ENCODE measurements around the gene ZSWIM8. TPM values are rescaled to one million over a fixed set of nuclear protein-coding genes. Genes with fewer than 3 reads are reported as not detected.

The ZSWIM8 gene
- total and polyA plus RNA-seq, 10 of the 15 experiments (the other 5 are each of a cell fraction or from before 2014, with no cell fraction given) = 7.8 to 47.1 (median 23.6) TPM

GRCh38 chr10:73790886-73791625 is 5.7 kb downstream of the ZSWIM8 start:
- peaks cover 20% of the 10 kb centered on the region for H3K79me2 ChIP-seq (ENCODE audit: control insufficient read depth, insufficient read depth, low read length)
- RAD21 ChIA-PET (ENCODE audit: unreplicated experiment) = interaction anchor here (2.4 kb wide), 1 partner anchor 13 kb away, joined by 6 read pairs; no protein-coding TSS in a partner anchor
- BruUV-seq (replicated peaks) = no TSS peak

More at GRCh38 chr10:73790886-73791625, 5.7 kb downstream of the ZSWIM8 start:
- TF ChIP-seq POLR2AphosphoS2 (IDR thresholded peaks at IDR 0.05; ENCODE audit: low read depth, low read length) (no peak), KLF5 (IDR thresholded peaks at IDR 0.05; ENCODE audit: partially characterized antibody) (no peak), TARDBP (IDR thresholded peaks at IDR 0.05; ENCODE audit: borderline replicate concordance) (no peak), ZBED1 (IDR thresholded peaks at IDR 0.05; ENCODE audit: borderline replicate concordance) (no peak), USF2 (IDR thresholded peaks at IDR 0.05; ENCODE audit: borderline replicate concordance, low read depth, low read length) (no peak), NBN (IDR thresholded peaks at IDR 0.05) (no peak), JUND (IDR thresholded peaks at IDR 0.05; ENCODE audit: low read depth, low read length) (no peak), NR2C2 (IDR thresholded peaks at IDR 0.05; ENCODE audit: borderline replicate concordance, control insufficient read depth, insufficient read length, low read depth) (no peak), SMAD1 (IDR thresholded peaks at IDR 0.05; ENCODE audit: low read depth, partially characterized antibody) (no peak), BRCA1 (IDR thresholded peaks at IDR 0.05; ENCODE audit: low read depth, low read length) (no peak)
- Histone ChIP-seq H3K36me3 (ENCODE audit: control insufficient read depth in 2 of 2, insufficient read depth in 2 of 2, low read length in 1 of 2) (peaks cover 18 to 21% of the 10 kb centered on the region in 2 experiments), H3K9ac (ENCODE audit: control insufficient read depth, insufficient read depth, low read length) (no peak overlapping the region), H3K4me1 (ENCODE audit: control insufficient read depth, insufficient read depth, low read length) (peaks cover 5% of the 10 kb centered on the region; the same call in 1 of the 2 replicates), H4K20me1 (ENCODE audit: control insufficient read depth, insufficient read depth) (peaks cover 4% of the 10 kb centered on the region; the same call in 1 of the 2 replicates), H3K4me3 (no peak overlapping the region), H3K9me3 (replicated peaks; ENCODE audit: control insufficient read depth, insufficient read depth, low read length) (no peaks in the 10 kb centered on the region), H3K27ac (ENCODE audit: control insufficient read depth, insufficient read depth) (no peak overlapping the region), H2AFZ (ENCODE audit: control insufficient read depth, low read depth, low read length) (no peak overlapping the region), H3K4me2 (ENCODE audit: control insufficient read depth, insufficient read depth) (no peak overlapping the region), H3K27me3 (replicated peaks in 1 of 2; ENCODE audit: control insufficient read depth in 2 of 2, insufficient read depth in 2 of 2, low read length in 1 of 2) (no peaks in the 10 kb centered on the region)
- ATAC-seq (no peak), FAIRE-seq (no peak), DNase-seq (ENCODE audit: low read depth, low spot score) (no peak)
- 94% methylated on average over 22 of the region's 22 CpGs for WGBS (ENCODE audit: insufficient coverage, insufficient replicate concordance, low lambda C conversion rate, missing lambda C conversion rate)
- ChIA-PET SMC1A (ENCODE audit: uncharacterized antibody, unreplicated experiment) (interaction anchor here (0.9 kb wide), 1 partner anchor 18 kb away, joined by 4 read pairs; no protein-coding TSS in a partner anchor), POLR2A (no interaction called here), CTCF (no interaction called here)
- in situ Hi-C loops (cut with MboI) (no loop called here), intact Hi-C loops (cut with micrococcal nuclease; ENCODE audit: unreplicated experiment) (no loop called here)

Measured in GM12878 (cell line).